ENCODE data around the gene SMCO4.
"Not testable (repeated sequence)": the region's sequence is repeated elsewhere in the genome, so short reads cannot be mapped to it uniquely, and the experiment has no call there.

Gene SMCO4

DNA sequence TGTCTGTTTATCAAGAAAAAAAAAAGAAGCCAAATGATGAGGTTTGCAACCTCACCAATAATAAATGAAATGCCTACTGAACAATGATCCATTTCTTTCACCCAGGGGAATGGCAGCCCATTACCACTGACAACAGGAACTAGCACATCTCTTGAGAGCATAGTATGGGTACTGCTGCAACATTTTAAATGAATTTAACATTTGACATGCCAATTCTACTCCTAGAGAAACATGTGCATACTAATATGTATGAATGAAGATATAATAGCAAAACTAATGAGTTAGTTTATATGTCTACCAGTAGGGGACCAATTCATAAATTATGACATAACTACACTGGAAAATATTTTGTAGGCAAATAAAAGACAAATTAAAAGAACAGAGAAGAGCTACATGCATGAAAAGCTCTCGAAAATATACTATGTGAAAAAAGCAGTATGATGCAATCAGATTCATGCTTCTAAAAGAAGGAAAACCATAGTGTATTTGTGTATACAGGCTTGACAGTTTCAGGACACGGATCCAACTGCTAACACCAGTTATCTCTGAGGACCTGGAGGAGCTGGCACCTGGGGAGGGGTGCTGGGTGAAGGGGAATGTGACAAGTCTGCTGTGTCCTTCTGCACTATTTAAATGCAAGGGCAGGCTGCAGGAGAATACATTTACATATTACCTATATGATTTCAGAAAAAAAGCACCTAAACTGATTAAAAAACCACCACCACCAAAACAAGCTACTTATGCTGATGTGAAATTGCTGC lies 6.9 kb downstream of the SMCO4 start:
- Mint-ChIP-seq H3K36me3 (ENCODE audit: low read depth) (no peaks in the 10 kb centered on the region), H3K9me3 (no peaks in the 10 kb centered on the region), H3K4me3 (no peak overlapping the region), H3K27me3 (ENCODE audit: low read depth) (no peaks in the 10 kb centered on the region), H3K27ac (peak overlapping the region in 1 of 3 experiments; percentile 9), H3K4me1 (peaks cover 48% of the 10 kb centered on the region)
- TF ChIP-seq, protein P1, sequence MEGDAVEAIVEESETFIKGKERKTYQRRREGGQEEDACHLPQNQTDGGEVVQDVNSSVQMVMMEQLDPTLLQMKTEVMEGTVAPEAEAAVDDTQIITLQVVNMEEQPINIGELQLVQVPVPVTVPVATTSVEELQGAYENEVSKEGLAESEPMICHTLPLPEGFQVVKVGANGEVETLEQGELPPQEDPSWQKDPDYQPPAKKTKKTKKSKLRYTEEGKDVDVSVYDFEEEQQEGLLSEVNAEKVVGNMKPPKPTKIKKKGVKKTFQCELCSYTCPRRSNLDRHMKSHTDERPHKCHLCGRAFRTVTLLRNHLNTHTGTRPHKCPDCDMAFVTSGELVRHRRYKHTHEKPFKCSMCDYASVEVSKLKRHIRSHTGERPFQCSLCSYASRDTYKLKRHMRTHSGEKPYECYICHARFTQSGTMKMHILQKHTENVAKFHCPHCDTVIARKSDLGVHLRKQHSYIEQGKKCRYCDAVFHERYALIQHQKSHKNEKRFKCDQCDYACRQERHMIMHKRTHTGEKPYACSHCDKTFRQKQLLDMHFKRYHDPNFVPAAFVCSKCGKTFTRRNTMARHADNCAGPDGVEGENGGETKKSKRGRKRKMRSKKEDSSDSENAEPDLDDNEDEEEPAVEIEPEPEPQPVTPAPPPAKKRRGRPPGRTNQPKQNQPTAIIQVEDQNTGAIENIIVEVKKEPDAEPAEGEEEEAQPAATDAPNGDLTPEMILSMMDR (IDR thresholded peaks at IDR 0.05; ENCODE audit: unreplicated experiment in 3 of 3), result no peak

DNA sequence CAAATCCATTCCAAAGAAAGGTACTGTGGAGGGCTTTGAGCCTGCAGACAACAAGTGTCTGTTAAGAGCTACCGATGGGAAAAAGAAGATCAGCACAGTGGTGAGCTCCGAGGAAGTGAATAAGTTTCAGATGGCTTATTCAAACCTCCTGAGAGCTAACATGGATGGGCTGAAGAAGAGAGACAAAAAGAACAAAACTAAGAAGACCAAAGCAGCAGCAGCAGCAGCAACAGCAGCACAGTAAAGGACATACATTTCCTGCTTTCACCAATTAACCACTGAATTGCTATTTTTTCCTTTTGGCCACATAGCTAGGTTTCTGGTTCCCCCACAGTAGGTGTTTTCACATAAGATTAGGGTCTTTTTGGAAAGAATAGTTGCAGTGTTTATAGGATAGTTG lies 7.6 kb downstream of the SMCO4 start:
- H3K36me3 Mint-ChIP-seq (ENCODE audit: low read depth); H3K9me3 Mint-ChIP-seq: not testable (repeated sequence)

DNA sequence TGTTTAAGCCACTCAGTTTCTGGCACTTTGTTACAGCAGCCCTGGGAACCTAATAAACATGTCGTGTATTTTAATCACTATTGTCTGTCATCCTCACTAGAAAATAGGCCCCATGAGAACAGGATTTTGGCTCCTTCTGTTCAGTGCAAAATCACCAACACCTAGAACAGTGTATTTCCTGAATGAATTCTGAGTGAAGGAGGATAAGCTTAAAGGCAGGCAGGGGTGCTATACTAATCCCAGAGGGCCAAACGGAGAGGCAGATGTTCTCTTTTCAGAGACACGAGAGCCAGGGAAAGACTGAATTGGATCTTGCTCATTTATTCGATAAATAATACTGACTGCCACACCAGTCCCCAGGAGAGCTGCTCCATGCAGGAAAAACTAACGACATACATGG lies 10.4 kb downstream of the SMCO4 start:
- H3K27me3 Mint-ChIP-seq (ENCODE audit: low read depth), result no peaks in the 10 kb centered on the region
- TF ChIP-seq, protein P1 (IDR thresholded peaks at IDR 0.05; ENCODE audit: unreplicated experiment in 3 of 3), result no peak
- no peak overlapping the region for H3K27ac Mint-ChIP-seq
- no peak overlapping the region for H3K4me3 Mint-ChIP-seq
- peaks cover 76% of the 10 kb centered on the region for H3K4me1 Mint-ChIP-seq
- H3K9me3 Mint-ChIP-seq, result no peaks in the 10 kb centered on the region
- no peaks in the 10 kb centered on the region for H3K36me3 Mint-ChIP-seq (ENCODE audit: low read depth)

More for the DNA sequence above, 7.6 kb downstream of the SMCO4 start:
- not testable (repeated sequence) for H3K27ac Mint-ChIP-seq; H3K27me3 Mint-ChIP-seq (ENCODE audit: low read depth); H3K4me3 Mint-ChIP-seq
- peaks cover 55% of the 10 kb centered on the region for H3K4me1 Mint-ChIP-seq

DNA sequence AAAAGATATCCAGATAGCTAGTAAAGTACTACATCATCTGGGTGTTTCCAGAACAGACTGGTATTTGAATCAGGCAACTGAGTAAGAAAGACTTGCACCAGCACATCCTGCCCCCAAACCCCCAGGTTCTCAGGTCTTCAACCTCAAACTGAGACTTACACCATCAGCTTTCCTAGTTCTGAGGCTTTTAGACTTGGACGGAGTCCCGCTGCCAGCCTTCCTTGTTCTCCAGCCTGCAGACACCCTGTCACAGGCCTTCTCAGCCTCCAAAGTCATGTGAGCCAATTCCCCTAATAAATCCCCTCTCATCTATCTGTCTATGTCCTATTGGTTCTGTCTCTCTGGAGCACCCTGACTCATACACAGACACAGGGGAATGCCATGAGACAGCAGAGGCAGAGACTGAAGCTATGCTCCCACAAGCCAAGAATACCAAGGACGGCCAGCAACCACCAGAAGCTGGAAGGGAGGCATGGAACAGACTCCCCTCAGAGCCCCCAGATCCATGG lies 10.9 kb downstream of the SMCO4 start:
- Mint-ChIP-seq H3K36me3 (ENCODE audit: low read depth) (no peaks in the 10 kb centered on the region), H3K4me3 (no peak overlapping the region), H3K27ac (peak overlapping the region in 1 of 3 experiments; percentile 45), H3K9me3 (no peaks in the 10 kb centered on the region), H3K4me1 (peaks cover 72% of the 10 kb centered on the region), H3K27me3 (ENCODE audit: low read depth) (no peaks in the 10 kb centered on the region)
- TF ChIP-seq, protein P1 (IDR thresholded peaks at IDR 0.05; ENCODE audit: unreplicated experiment in 3 of 3), result no peak

DNA sequence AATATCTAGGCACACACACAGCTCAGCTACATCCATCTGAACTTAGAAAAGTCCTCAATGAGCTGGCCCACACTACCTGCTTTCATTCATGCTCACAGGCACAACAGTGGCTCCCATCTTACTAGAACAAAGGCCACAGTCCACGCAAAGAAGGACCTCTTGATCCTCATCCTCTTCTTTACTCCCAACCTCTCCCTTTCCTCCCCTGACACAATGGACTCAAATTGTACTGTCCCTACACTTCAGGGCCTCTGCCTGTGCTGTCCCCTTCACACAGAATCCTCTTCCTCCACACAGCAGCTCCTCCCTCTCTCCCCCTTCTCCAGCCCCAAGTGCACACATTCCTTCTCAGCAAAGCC lies 12.7 kb downstream of the SMCO4 start:
- Mint-ChIP-seq H3K36me3 (ENCODE audit: low read depth) (no peaks in the 10 kb centered on the region), H3K27me3 (ENCODE audit: low read depth) (no peaks in the 10 kb centered on the region), H3K9me3 (no peaks in the 10 kb centered on the region), H3K27ac (peak overlapping the region; percentile 80 to 96 (median 83)), H3K4me1 (peaks cover 80% of the 10 kb centered on the region), H3K4me3 (peak overlapping the region in 1 of 3 experiments; percentile 9)
- TF ChIP-seq, protein P1 (IDR thresholded peaks at IDR 0.05; ENCODE audit: unreplicated experiment in 3 of 3), result no peak

DNA sequence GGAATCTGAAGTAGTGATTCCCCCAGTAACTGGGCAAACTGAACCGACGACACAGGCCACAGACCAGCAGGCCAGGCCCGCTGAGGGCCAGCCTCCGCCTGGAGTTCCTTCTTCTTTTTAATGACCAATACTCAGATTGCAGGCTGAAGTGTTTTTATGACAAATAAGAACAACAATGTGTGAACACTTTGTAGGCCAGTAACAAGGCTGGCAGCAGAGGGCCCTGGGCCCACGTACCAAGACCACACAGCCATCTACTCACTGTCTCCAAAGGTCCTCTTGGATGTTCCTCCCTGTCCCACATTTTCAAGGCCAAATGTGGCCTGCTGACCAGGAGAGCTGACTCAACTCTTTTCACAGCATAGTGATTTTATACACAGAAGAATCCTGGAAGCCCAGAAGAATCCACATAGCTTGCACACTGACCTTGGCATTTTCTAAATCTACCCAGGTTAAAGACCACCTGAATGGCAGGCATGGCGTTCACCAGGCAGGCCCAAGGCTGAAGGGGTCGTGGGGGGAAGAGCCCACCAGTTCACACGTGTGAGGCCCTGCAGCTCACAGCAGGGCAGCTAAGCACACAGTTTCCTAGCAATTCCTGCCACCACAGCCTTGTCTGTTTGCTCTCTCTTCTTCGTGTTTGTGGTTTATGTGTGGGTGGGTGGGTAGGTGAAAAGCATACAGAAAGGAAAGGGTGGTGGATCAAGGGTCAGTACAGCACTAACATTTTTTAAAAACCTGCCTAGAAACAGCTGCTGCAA lies 13.3 kb downstream of the SMCO4 start:
- Mint-ChIP-seq H3K36me3 (ENCODE audit: low read depth) (no peaks in the 10 kb centered on the region), H3K4me1 (peaks cover 79% of the 10 kb centered on the region), H3K27ac (peak overlapping the region; percentile 80 to 96 (median 83)), H3K9me3 (no peaks in the 10 kb centered on the region), H3K4me3 (peak overlapping the region in 1 of 3 experiments; percentile 71), H3K27me3 (ENCODE audit: low read depth) (no peaks in the 10 kb centered on the region)
- TF ChIP-seq, protein P1 (IDR thresholded peaks at IDR 0.05; ENCODE audit: unreplicated experiment in 3 of 3), result no peak
